H1 (cell line): ENCODE data around the gene GUCY2D. TPM values are rescaled to one million over a fixed set of nuclear protein-coding genes. Genes with fewer than 3 reads are reported as not detected.
A peak's percentile ranks its signal among the peaks of the same experiment; 100 is the strongest.

ENCODE experiments used
- CTCF ChIA-PET: fragments of 300-600 bp; sonication (Branson Sonifier 250); formaldehyde crosslinking; loops from one replicate; lab custom pipeline; 2021; ENCODE audit not compliant: partially characterized antibody; lab: Charles Lee
- POLR2A ChIA-PET: fragments of 300-600 bp; sonication (Branson Sonifier 250); formaldehyde crosslinking; loops from one replicate; lab custom pipeline; 2021; ENCODE audit warnings: inconsistent platforms; ENCODE audit not compliant: partially characterized antibody; lab: Charles Lee
- DNase-seq, 2 experiments: peaks; one replicate each; pipeline versions ENCODE4 v3.0.0 to v3.0.0-alpha.2; 2010 to 2022; ENCODE audit warnings: low spot score in 2 of 2, low read depth in 1 of 2, mixed read lengths in 1 of 2
- FAIRE-seq: peaks from 2 replicates; lab custom pipeline; 2011; peaks lifted over from hg19 to GRCh38; lab: Jason Lieb, UNC
- H2AFZ ChIP-seq: 2 replicates; pipeline ENCODE4 v1.8.1; 2012; ENCODE audit warnings: low read length, inconsistent platforms
- H2AK5ac ChIP-seq: 2 replicates; pipeline ENCODE4 v1.6.1; 2013; ENCODE audit warnings: low read depth, low read length
- H2BK120ac ChIP-seq: replicated peaks from 2 replicates; pipeline ENCODE3; 2013; ENCODE audit warnings: low read depth, low read length, inconsistent platforms
- H2BK12ac ChIP-seq: 2 replicates; pipeline ENCODE4 v1.6.1; 2013; ENCODE audit warnings: low read depth, low read length
- H2BK15ac ChIP-seq: 2 replicates; pipeline ENCODE4 v1.6.1; 2013; ENCODE audit warnings: low read length
- H2BK20ac ChIP-seq: 2 replicates; pipeline ENCODE4 v1.6.1; 2013; ENCODE audit warnings: low read length
- H2BK5ac ChIP-seq: 2 replicates; pipeline ENCODE4 v1.6.1; 2013; ENCODE audit warnings: low read depth, low read length
- H3K14ac ChIP-seq: 2 replicates; pipeline ENCODE4 v1.6.1; 2013; ENCODE audit warnings: inconsistent platforms; ENCODE audit not compliant: insufficient read length
- H3K18ac ChIP-seq: 2 replicates; pipeline ENCODE4 v1.6.1; 2013; ENCODE audit warnings: low read length; ENCODE audit errors: extremely low read depth
- H3K23ac ChIP-seq: 2 replicates; pipeline ENCODE4 v1.6.1; 2013; ENCODE audit warnings: inconsistent platforms; ENCODE audit not compliant: insufficient read length
- H3K23me2 ChIP-seq: 2 replicates; pipeline ENCODE4 v1.6.1; 2013; ENCODE audit warnings: low read depth, low read length
- H3K27ac ChIP-seq: 2 replicates; pipeline ENCODE4 v1.6.1; 2011; ENCODE audit warnings: low read depth, low read length, inconsistent platforms
- H3K27me3 ChIP-seq, 4 experiments: replicated peaks in 1 of 4; 1 replicate in 1 of 4; 2 replicates in 3 of 4; pipeline versions ENCODE4 v1.6.1 to v1.8.1; 2011 to 2013; ENCODE audit warnings: low read length in 3 of 4, mild to moderate bottlenecking in 3 of 4, inconsistent platforms in 2 of 4, mixed read lengths in 2 of 4, moderate library complexity in 1 of 4; ENCODE audit not compliant: control insufficient read depth in 3 of 4, insufficient read depth in 3 of 4; ENCODE audit errors: extremely low read depth in 1 of 4
- H3K36me3 ChIP-seq, 4 experiments: 2 replicates each; pipeline versions ENCODE4 v1.6.1 to v1.8.1; 2011 to 2013; ENCODE audit warnings: mild to moderate bottlenecking in 4 of 4, low read length in 3 of 4, moderate library complexity in 2 of 4, control low read depth in 1 of 4, inconsistent platforms in 1 of 4; ENCODE audit not compliant: insufficient read depth in 4 of 4, control insufficient read depth in 2 of 4
- H3K4ac ChIP-seq: replicated peaks from 2 replicates; pipeline ENCODE3; 2013; ENCODE audit warnings: low read length, low read depth, mixed read lengths, inconsistent platforms; ENCODE audit not compliant: insufficient read length
- H3K4me1 ChIP-seq, 4 experiments: replicated peaks in 1 of 4; 1 replicate in 1 of 4; 2 replicates in 3 of 4; pipeline versions ENCODE4 v1.6.1 to v1.8.1; 2011 to 2013; ENCODE audit warnings: low read length in 3 of 4, inconsistent platforms in 2 of 4, mixed read lengths in 1 of 4; ENCODE audit not compliant: insufficient read depth in 4 of 4, control insufficient read depth in 3 of 4
- H3K4me2 ChIP-seq, 2 experiments: 2 replicates each; pipeline versions ENCODE4 v1.6.1 to v1.8.1; 2011 to 2013; ENCODE audit warnings: low read depth in 2 of 2, low read length in 2 of 2, control low read depth in 1 of 2, inconsistent platforms in 1 of 2, mild to moderate bottlenecking in 1 of 2; ENCODE audit not compliant: insufficient read depth in 1 of 2
- H3K4me3 ChIP-seq, 4 experiments: fragments of 200-600, 300-600 bp in 1 of 4; sonication (generic), shearing (Covaris generic), sonication (Bioruptor Twin) in 1 of 4; 2 replicates each; pipeline versions ENCODE4 v1.5.1 to v1.8.1; 2011 to 2016; ENCODE audit warnings: low read length in 4 of 4, low read depth in 3 of 4, control low read depth in 2 of 4, inconsistent platforms in 2 of 4, mild to moderate bottlenecking in 2 of 4, mixed read lengths in 1 of 4, moderate library complexity in 1 of 4; ENCODE audit not compliant: insufficient read depth in 2 of 4; ENCODE audit errors: extremely low read depth in 1 of 4
- H3K56ac ChIP-seq: replicated peaks from 2 replicates; pipeline ENCODE3; 2013; ENCODE audit warnings: low read depth, mild to moderate bottlenecking, mixed read lengths, low read length, inconsistent platforms; ENCODE audit not compliant: insufficient read length
- H3K79me1 ChIP-seq: 2 replicates; pipeline ENCODE4 v1.6.1; 2013; ENCODE audit warnings: low read depth, low read length, control low read depth
- H3K79me2 ChIP-seq, 2 experiments: 2 replicates each; pipeline versions ENCODE4 v1.6.1 to v1.8.1; 2012 to 2013; ENCODE audit warnings: low read length in 2 of 2, mild to moderate bottlenecking in 2 of 2, inconsistent platforms in 1 of 2; ENCODE audit not compliant: insufficient read depth in 2 of 2, control insufficient read depth in 1 of 2
- H3K9ac ChIP-seq, 4 experiments: replicated peaks in 1 of 4; 1 replicate in 1 of 4; 2 replicates in 3 of 4; pipeline versions ENCODE4 v1.6.1 to v1.8.1; 2011 to 2013; ENCODE audit warnings: low read depth in 3 of 4, low read length in 3 of 4, control low read depth in 2 of 4, mild to moderate bottlenecking in 2 of 4, moderate library complexity in 2 of 4, inconsistent platforms in 1 of 4; ENCODE audit errors: extremely low read depth in 1 of 4
- H3K9me3 ChIP-seq, 2 experiments: 2 replicates each; pipeline versions ENCODE4 v1.6.1 to v1.8.1; 2012 to 2013; ENCODE audit warnings: mild to moderate bottlenecking in 2 of 2, moderate library complexity in 2 of 2, control low read depth in 1 of 2, inconsistent platforms in 1 of 2, low read depth in 1 of 2, low read length in 1 of 2, mixed read lengths in 1 of 2; ENCODE audit not compliant: insufficient read depth in 2 of 2
- H4K20me1 ChIP-seq, 2 experiments: replicated peaks in 1 of 2; 2 replicates each; pipeline versions ENCODE3 to v1.8.1; 2011 to 2013; ENCODE audit warnings: inconsistent platforms in 2 of 2, low read length in 2 of 2, mild to moderate bottlenecking in 1 of 2; ENCODE audit not compliant: insufficient read depth in 2 of 2, control insufficient read depth in 1 of 2
- H4K5ac ChIP-seq: 2 replicates; pipeline ENCODE4 v1.6.1; 2013; ENCODE audit warnings: low read length, low read depth, mixed read lengths, inconsistent platforms; ENCODE audit not compliant: insufficient read length
- H4K8ac ChIP-seq: 2 replicates; pipeline ENCODE4 v1.8.0; 2013; ENCODE audit warnings: mild to moderate bottlenecking, moderate library complexity, low read length, inconsistent platforms; ENCODE audit not compliant: insufficient read depth; ENCODE audit errors: extremely low read depth
- H4K91ac ChIP-seq: replicated peaks from 2 replicates; pipeline ENCODE3; 2013; ENCODE audit warnings: low read length, mixed read lengths, inconsistent platforms; ENCODE audit not compliant: insufficient read length
- CTCF ChIP-seq, 3 experiments: IDR thresholded peaks; 1 replicate in 2 of 3; 2 replicates in 1 of 3; pipeline versions ENCODE4 v1.5.1 to v1.6.1; 2011; ENCODE audit warnings: low read length in 3 of 3, mild to moderate bottlenecking in 3 of 3, inconsistent platforms in 2 of 3, low read depth in 1 of 3, moderate library complexity in 1 of 3; ENCODE audit not compliant: insufficient read depth in 1 of 3; ENCODE audit errors: control extremely low read depth in 1 of 3
- RNF2 ChIP-seq: fragments of 200-900, 300-1000 bp; sonication (generic); IDR thresholded peaks from 2 replicates; pipeline ENCODE4 v1.7.1; 2016; ENCODE audit warnings: borderline replicate concordance, low read depth, mild to moderate bottlenecking, antibody characterized with exemption, low read length; ENCODE audit not compliant: poor library complexity, severe bottlenecking; ENCODE audit errors: missing control alignments
- SRF ChIP-seq: IDR thresholded peaks from 2 replicates; pipeline ENCODE4 v1.6.1; 2011; ENCODE audit warnings: mild to moderate bottlenecking, low read depth, low read length, moderate library complexity
- YY1 ChIP-seq: IDR thresholded peaks from 2 replicates; pipeline ENCODE4 v1.6.1; 2011; ENCODE audit warnings: low read depth, mild to moderate bottlenecking, low read length
- WGBS, 2 experiments: shearing (Covaris generic) in 1 of 2; methylation state at CpG; one replicate each; pipeline versions ENCODE4 v1.1.6 to v1.1.7; 2013 to 2015; ENCODE audit warnings: low lambda C conversion rate in 2 of 2, mixed read lengths in 2 of 2, inconsistent platforms in 1 of 2, low coverage in 1 of 2, missing lambda C conversion rate in 1 of 2; ENCODE audit not compliant: insufficient replicate concordance in 2 of 2, insufficient coverage in 1 of 2, insufficient read length in 1 of 2; ENCODE audit errors: extremely low coverage in 1 of 2, missing lambda C conversion rate in 1 of 2; 5-methylcytosine and 5-hydroxymethylcytosine counted together
- polyA plus RNA-seq, 7 experiments: library from polyadenylated mRNA; depleted of rRNA in 3 of 7; stranded (reverse) in 5 of 7; unstranded in 2 of 7; fragments of >200 nt in 5 of 7; fragments of 200-250 nt in 2 of 7; gene quantifications; 1 replicate in 5 of 7; 2 replicates in 1 of 7; 4 replicates in 1 of 7; pipeline versions ENCODE4 v1.2.1 to v1.2.3, GENCODE V29; 2011 to 2013; ENCODE audit warnings: missing spikeins in 2 of 7, mixed read lengths in 2 of 7
- total RNA-seq: library from RNA; stranded (reverse); fragmentation: NEBNext Ultra II Directional; extraction: Animal tissue kit (Norgen Biotek cat#: 25700); gene quantifications from 2 replicates; pipeline ENCODE4 v1.2.1, GENCODE V29; 2021

The GUCY2D gene
- total and polyA plus RNA-seq, 2 of the 8 experiments (the other 6 are each of a cell fraction or from before 2014, with no cell fraction given): 0.20 to 0.48 TPM

DNA sequence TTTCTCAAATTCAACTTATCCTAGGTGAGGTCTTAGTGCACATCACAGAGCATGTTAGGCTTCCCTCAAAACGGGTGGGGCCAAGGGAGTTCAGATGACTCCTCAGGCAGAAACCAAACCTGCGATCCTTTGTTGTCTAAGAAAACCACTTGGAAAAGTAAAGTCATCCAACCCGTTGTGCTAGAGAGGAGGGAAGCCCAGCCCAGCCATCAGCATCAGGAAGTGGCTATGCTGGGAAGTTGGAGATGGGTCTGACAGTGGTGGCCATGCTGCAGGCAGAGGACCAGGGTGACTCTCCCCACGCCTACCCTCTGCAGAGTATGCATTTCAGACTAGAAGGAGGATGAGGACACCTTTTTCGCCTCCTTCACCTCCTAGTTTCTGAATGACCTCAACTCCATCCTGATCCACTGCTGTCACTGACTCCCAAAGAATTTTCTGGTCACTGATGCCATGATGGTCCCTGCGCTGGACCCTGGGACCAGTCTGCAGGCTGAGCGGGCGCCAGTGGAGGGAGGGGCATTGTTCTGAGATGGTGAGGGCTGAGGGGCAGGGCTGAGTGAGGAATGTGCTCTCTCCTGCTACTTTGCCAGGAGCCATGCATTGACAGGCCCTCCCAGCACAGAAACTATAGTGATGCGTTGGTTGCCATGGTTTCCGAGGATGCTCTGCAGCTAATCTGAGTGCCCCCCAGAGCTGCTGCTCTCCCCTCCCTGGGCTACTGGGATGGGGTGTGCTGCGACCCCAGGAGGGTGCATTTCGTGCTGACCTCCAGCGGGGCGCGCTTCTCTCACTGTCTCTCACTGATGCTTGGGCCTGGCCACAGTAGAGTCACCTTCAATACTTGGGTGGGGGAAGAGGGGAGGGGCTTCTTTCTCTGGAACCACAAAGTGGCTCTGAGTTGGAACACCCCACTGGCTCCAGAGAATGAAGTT lies 64.7 kb downstream of the GUCY2D start:
- H2BK5ac ChIP-seq: no peak overlapping the region
- H4K20me1 ChIP-seq: peaks cover 3 to 6% of the 10 kb centered on the region in 2 experiments
- CTCF ChIA-PET: interaction anchor here (1.2 to 11.6 kb wide), 3 partner anchors 8 to 43 kb away, joined by 3 to 270 read pairs (median 4); no protein-coding TSS in a partner anchor
- H3K9me3 ChIP-seq: no peaks in the 10 kb centered on the region
- FAIRE-seq (no peak), DNase-seq (no peak)
- H3K79me2 ChIP-seq: no peaks in the 10 kb centered on the region
- H2AFZ ChIP-seq: no peak overlapping the region
- H3K23ac ChIP-seq: no peak overlapping the region
- H2AK5ac ChIP-seq: peak overlapping the region; percentile 67; the same call in 1 of the 2 replicates
- H3K9ac ChIP-seq: no peak overlapping the region
- no peaks in the 10 kb centered on the region for H3K36me3 ChIP-seq
- H4K8ac ChIP-seq: no peak overlapping the region
- no peak overlapping the region for H4K5ac ChIP-seq
- H3K14ac ChIP-seq: no peak overlapping the region
- no peak overlapping the region for H4K91ac ChIP-seq
- no peak overlapping the region for H3K56ac ChIP-seq
- peak overlapping the region; percentile 51; the same call in 1 of the 2 replicates for H3K18ac ChIP-seq
- H2BK120ac ChIP-seq: no peak overlapping the region
- H3K4ac ChIP-seq: no peak overlapping the region
- peaks cover 18 to 52% (median 42%) of the 10 kb centered on the region in 4 experiments for H3K27me3 ChIP-seq
- H3K79me1 ChIP-seq: no peaks in the 10 kb centered on the region; the same call in 1 of the 2 replicates
- H3K4me3 ChIP-seq: no peak overlapping the region
- peaks cover 9% of the 10 kb centered on the region; the same call in 1 of the 2 replicates for H3K23me2 ChIP-seq
- POLR2A ChIA-PET: interaction anchor here (1.7 kb wide), 1 partner anchor 210 kb away, joined by 3 read pairs; the partner anchor contains the start of gene NAA38
- no peak overlapping the region for H2BK12ac ChIP-seq
- WGBS, 2 experiments: 68% methylated on average over 15 of the region's 15 CpGs; no CpG with 5 or more reads in 1 of the 2 experiments
- 0 out of 2 replicates have a peak, but pooled peaks have one; percentile 17 for TF ChIP-seq YY1
- no peak for TF ChIP-seq CTCF (IDR thresholded peaks at IDR 0.05; ENCODE audit: control extremely low read depth in 1 of 3, insufficient read depth in 1 of 3, low read depth in 1 of 3, low read length in 3 of 3)
- no peak for TF ChIP-seq RNF2
- TF ChIP-seq SRF: no peak
- no peak overlapping the region for H2BK20ac ChIP-seq
- H3K4me1 ChIP-seq: peaks cover 7 to 24% (median 12%) of the 10 kb centered on the region in 4 experiments
- H3K27ac ChIP-seq: no peak overlapping the region
- H2BK15ac ChIP-seq: no peak overlapping the region
- no peak overlapping the region for H3K4me2 ChIP-seq
